A549 treated with AZD2906 at 1 μM for 4 hours (cell line): ENCODE measurements around the gene CETN3. TPM values are rescaled to one million over a fixed set of nuclear protein-coding genes. Genes with fewer than 3 reads are reported as not detected.

Experiments
- total RNA-seq: library from RNA; stranded (reverse); fragments of 200-300 nt; extraction: Qiagen RNA extraction; gene quantifications from 5 replicates; pipeline ENCODE4 v1.2.3, GENCODE V29; 2022

Gene CETN3
- 16.1 to 25.2 TPM (median 21.6 TPM) in 5 replicates for total RNA-seq

GRCh38 chr5:90409318-90410177, at the start of gene CETN3:
Gene CETN3, minus strand, starts transcription at chr5:90409756. Its CDS starts 95 bp downstream, at chr5:90409661.

Other genes with a start within 250 kb of the CETN3 start
- 1.8 to 3.0 TPM (median 2.6 TPM) in 5 replicates for gene MBLAC2, start 65.0 kb upstream of the CETN3 start, total RNA-seq
- gene POLR3G, start 65.1 kb upstream of the CETN3 start, total RNA-seq: 11.4 to 16.3 TPM (median 15.1 TPM) in 5 replicates
- 8.9 to 11.7 TPM (median 11.1 TPM) in 5 replicates for gene LYSMD3, start 119.8 kb upstream of the CETN3 start, total RNA-seq
- gene ADGRV1, start 149.0 kb upstream of the CETN3 start, total RNA-seq: 0.50 to 0.89 TPM (median 0.61 TPM) in 5 replicates